ENCODE results near the gene GAPDHS.

Gene GAPDHS

GRCh38 chr19:35533201-35533821 is at the start of gene GAPDHS:
Gene GAPDHS (plus strand): TSS chr19:35533456. CDS start chr19:35533528, 72 bp downstream.
- DNase-seq (ENCODE audit: low read depth) = no peak

DNA sequence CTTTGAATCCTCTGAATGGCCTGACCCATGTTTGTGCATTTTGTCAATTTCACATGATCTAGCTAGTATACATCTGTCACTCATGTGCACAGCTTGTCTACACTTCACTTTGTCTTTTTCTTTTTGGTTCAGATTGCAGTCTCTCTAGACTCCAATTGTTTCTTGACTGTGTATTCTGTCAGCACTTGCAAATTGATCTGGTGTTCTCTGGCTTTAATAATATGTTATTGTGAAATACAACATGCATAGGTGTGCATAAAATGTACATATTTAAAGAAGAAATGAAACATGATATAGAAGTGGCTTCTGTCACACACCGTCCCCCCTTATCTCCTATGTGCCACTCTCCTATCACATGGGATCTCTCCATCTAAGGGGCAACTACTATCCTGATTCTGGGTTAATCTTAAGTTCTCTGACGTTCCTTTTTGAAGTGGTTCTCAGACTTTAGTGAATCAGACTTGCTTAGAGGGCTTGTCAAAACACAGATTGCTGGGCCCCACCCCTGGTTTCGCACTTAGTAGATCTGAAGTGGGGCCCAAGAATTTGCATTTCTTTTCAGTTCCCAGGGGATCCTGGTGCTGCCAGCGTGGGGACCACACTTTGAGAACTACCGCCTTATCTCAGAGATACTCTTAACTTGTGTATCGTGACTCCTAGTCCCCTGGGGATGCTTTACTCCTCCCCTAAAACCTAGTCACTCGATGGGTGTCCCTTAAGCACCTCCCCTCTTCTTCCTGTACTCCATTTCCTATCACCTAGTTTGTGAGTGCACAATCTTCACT is 48.8 kb upstream of the GAPDHS start:
- no peak for DNase-seq (ENCODE audit: low read depth)

DNA sequence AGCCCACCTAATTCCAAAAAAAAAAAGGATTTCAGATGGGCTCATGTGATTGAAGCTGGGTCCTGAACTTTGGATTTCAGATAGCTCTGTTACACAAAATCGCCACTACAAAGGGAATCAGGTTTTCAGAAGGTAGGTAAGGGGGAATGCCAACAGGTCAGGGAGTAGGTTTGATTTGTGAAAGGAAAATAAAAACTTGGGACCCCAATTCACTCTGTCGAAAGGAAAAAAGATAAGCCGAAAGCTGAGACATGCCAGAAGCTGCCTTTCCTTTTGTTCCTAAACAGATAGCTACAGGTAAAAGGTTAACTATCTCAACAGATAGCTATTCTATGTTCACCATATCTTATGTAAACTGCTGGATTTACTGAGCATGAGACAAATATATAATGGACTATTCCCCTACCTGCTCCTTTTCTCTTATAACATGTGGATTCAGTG is 47.0 kb upstream of the GAPDHS start:
- DNase-seq (ENCODE audit: low read depth) = no peak

DNA sequence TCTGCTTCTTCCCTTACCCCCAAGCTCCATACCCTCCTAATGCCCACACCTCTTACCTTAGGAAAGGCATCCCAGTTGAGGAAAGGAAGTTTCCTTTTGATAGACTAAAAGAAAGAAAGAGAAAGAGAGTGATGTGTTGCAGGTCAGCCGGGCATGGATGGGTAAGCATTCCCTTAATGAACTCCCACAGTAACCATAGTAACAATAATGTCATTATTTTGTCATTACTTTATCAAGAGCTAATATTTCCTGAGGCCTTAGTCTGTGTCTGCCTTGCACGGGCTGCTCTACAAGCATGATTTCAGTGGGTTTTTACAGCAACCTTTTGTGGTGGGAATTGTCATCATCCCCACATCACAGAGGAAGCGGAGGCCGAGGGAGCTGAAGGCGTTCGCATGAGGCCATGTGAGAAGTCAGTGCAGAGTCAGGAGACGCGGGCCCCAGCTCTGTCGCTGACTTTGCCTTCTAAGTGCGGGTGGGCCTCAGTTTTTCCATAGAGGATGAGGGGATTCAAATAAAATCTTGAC is 45.5 kb upstream of the GAPDHS start:
- no peak for DNase-seq (ENCODE audit: low read depth)

DNA sequence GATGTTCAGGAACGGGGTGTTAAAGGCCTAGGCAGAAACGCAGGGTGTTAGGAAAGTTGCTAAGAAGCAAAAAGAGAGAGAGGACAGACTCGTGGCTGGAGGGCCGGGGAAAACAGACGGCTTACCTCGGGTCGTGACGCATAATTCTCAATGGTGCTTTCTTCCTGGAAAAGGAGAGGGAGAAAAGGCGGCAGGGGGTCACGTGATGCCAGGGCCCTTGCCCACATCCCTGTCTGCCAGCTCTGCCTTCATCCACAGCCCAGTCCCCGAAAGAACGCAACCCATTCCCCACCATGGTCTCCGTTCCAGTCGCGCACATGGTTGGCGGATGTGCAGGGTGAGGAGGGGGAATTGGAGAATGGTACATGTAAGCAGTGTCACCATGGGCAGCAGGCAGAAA is 44.6 kb upstream of the GAPDHS start:
- no peak for DNase-seq (ENCODE audit: low read depth)

GRCh38 chr19:35490364-35490763 is 42.9 kb upstream of the GAPDHS start, which contains the start of gene KRTDAP:
Gene KRTDAP (minus strand): TSS chr19:35490464. CDS start chr19:35490442, 22 bp downstream.
- DNase-seq (ENCODE audit: low read depth) = no peak

- no peak for DNase-seq (ENCODE audit: low read depth)
Observed at GRCh38 chr19:35491836-35492360, 41.4 kb upstream of the GAPDHS start.

DNA sequence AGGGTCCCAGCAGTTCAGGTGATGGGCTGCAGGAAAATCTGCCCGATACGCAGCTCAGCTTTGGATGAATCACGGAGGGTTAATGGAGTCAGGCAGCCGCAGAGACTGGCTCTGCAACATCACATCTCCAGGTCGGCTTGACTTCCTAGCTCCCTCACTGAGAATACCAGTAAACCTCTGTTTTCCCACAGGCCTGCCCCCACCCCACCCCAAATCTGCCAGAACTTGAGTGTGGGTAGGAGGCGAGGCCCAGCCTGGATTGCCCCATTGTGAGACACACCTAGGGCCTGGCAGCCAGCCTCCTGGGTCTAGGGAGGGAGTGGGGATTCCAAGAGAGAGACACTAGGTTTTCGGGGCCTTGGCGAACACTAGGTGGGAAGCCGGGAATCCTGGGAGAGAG is 39.3 kb upstream of the GAPDHS start:
- no peak for DNase-seq (ENCODE audit: low read depth)

- peak; percentile 41 for DNase-seq (ENCODE audit: low read depth)
Observed at GRCh38 chr19:35495107-35496064, 37.9 kb upstream of the GAPDHS start.

GRCh38 chr19:35497406-35497805 is 35.9 kb upstream of the GAPDHS start:
- DNase-seq (ENCODE audit: low read depth) = no peak

DNA sequence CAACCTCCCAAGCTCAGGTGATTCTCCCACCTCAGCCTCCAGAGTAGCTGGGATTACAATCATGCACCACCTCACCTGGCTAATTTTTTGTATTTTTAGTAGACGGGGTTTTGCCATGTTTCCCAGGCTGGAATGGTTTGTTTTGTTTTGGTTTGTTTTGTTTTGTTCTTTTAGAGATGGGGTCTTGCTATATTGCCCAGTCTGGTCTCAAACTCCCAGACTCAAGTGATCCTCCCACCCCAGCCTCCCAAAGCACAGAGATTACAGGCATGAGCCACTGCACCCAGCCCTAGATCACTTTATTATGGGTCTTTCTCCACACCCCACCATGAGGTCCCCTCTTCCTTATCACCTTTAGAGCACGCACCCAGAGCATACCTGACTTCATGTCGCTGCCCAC is 35.0 kb upstream of the GAPDHS start:
- DNase-seq (ENCODE audit: low read depth) = no peak

GRCh38 chr19:35498984-35499527 is 34.2 kb upstream of the GAPDHS start:
- no peak for DNase-seq (ENCODE audit: low read depth)

- no peak for DNase-seq (ENCODE audit: low read depth)
Observed at GRCh38 chr19:35500611-35501010, 32.6 kb upstream of the GAPDHS start.

- DNase-seq (ENCODE audit: low read depth) = no peak
Observed at GRCh38 chr19:35501684-35502083, 31.6 kb upstream of the GAPDHS start.

DNA sequence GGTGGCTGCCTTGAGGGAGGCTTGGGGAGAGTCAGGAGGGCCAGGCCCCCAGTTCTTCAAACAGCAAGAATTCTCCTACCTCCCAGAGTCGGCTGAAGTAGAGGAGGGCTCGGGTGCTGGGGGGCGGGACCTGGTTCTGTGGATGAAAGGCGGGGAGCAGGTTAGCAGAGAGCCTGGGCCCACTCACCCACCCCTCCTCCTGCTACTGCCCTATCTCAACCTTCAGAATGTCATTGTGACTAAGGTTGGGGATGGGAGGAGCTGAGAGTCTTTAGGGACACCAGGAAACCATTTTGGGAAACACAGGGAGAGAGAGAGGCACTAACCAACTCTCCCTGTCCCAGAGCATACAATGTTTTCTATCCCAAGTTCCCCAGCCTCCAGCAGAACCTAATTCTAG is 30.5 kb upstream of the GAPDHS start:
- no peak for DNase-seq (ENCODE audit: low read depth)

- no peak for DNase-seq (ENCODE audit: low read depth)
Observed at GRCh38 chr19:35506011-35506410, 27.2 kb upstream of the GAPDHS start.

DNA sequence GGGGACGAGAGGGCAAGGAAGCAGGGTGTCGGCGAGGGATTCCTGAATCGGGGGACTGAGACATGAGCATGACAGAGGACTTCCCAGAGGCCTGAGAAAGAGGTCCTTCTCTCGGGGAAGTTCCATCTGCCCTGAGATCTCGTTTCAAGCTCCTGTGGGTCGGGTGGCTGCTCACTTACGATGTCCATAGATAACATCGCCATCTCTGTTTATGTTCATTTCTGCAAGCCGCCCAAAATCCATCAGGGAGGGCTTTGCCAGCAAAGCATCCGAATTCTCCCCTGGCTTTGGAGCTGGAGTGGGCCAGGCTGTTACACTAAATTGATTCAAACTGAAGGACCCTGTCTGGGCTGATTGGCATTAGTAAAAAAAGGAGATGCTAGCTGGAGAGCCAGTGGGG is 25.7 kb upstream of the GAPDHS start:
- DNase-seq (ENCODE audit: low read depth) = no peak

DNA sequence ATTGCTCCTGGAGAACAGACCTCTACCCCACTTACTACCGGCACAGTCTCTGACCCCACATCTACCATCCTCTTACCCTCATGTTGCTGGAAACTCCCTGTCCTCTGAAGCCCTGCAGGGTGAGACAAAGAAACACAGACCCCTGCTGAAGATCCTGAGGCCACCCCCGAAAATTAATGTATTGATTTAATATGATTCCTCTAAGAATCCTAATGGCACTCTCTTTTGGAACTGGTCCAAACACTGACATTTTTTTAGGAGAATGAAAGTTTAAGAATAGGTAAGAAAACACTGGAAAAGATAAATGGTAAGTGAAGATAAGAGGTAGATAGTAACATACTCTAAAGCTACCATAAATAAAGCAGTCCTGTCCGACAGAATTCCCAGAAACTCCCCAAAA is 25.1 kb upstream of the GAPDHS start:
- DNase-seq (ENCODE audit: low read depth) = no peak

GRCh38 chr19:35509018-35509652 is 24.1 kb upstream of the GAPDHS start:
- DNase-seq (ENCODE audit: low read depth) = no peak

DNA sequence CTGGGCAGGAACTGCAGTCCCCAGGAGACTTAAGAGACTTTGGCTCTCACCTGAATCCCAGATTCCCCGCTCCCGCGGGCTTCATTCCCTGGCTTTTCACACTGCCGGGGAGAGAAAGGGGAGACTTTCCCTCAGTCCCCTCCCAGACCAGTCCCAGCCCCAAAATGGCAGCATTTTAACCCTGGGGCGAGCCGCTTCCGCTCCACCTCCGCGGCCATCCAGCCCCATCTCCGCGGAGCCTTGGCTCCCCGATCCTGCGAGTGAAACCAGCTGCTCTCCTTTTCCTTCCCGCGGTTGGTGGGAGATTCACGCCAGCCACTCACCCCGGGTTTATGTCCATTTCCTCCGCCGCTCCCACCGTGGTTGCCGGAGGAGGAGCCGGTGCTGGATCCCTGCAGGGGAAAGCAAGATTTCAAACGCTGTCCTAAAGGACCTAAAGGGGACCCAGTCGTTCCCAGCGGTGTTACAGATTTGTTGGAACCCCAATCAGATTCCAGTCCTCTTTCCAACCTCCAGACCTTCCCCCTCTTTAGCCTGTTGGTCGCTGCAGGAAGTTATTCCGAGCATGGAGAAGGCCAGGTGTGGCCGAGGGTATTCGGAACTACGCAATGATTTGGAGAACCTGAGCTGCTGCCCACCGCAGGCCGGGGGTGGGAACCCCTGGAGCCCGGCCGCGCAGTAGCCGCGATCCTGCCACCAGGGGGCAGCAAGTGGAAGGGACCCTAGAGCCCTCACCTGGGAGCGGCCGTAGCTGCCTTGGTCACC is 23.2 kb upstream of the GAPDHS start:
- DNase-seq (ENCODE audit: low read depth) = no peak

DNA sequence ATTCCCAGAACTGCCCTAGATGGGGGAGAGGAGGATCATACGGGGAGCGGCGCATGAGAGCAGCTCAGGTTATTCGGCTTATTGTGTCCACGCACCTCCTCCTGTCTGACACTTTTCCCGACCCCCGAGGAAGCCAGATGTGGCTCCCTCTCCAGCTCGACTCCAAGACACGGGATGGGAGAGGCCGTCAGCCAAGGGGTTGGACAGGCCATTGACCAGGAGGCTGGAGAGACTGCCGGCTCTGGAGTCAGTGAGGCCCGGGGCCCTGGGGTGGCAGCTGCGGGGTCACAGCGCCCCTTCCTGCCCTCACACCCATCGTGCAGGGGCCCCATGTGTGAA is 22.7 kb upstream of the GAPDHS start:
- DNase-seq (ENCODE audit: low read depth) = no peak

Data from fibroblast of the conjunctiva (primary cell).